SK-N-SH (cell line): ENCODE data around the gene PCDHGA4. TPM values are rescaled to one million over a fixed set of nuclear protein-coding genes. Genes with fewer than 3 reads are reported as not detected.

Experiments
- CTCF ChIA-PET: fragments of 300-600, 350-600 bp; formaldehyde crosslinking; extraction: SDS; loops from one replicate; lab custom pipeline; 2021; lab: Yijun Ruan, JAX
- POLR2A ChIA-PET: fragments of 350-600 bp; sonication (Branson Sonifier 250); formaldehyde crosslinking; extraction: SDS; loops from one replicate; lab custom pipeline; 2020; ENCODE audit warnings: antibody characterized with exemption, inconsistent platforms; lab: Yijun Ruan, JAX
- DNase-seq: peaks from one replicate; pipeline ENCODE4 v3.0.0; 2012
- H2AFZ ChIP-seq: fragments of 200-600 bp; sonication (generic); 2 replicates; pipeline ENCODE4 v1.8.1; 2016; ENCODE audit warnings: antibody characterized with exemption, mild to moderate bottlenecking, low read depth
- H3F3A ChIP-seq: fragments of 200-600 bp; sonication (generic); replicated peaks from 2 replicates; pipeline ENCODE3; 2016; ENCODE audit warnings: antibody characterized with exemption, mild to moderate bottlenecking; ENCODE audit not compliant: insufficient read depth
- H3K27ac ChIP-seq, 2 experiments: fragments of 200-500 bp in 1 of 2; fragments of 200-600 bp in 1 of 2; sonication (Bioruptor generic) in 1 of 2; sonication (generic), shearing (Covaris generic) in 1 of 2; 2 replicates each; pipeline versions ENCODE4 v1.5.1 to v1.6.1; 2014 to 2016; ENCODE audit warnings: low read depth in 2 of 2, inconsistent platforms in 1 of 2, low read length in 1 of 2, mild to moderate bottlenecking in 1 of 2, mixed read lengths in 1 of 2
- H3K27me3 ChIP-seq: fragments of 200-600 bp; sonication (generic), shearing (Covaris generic); 2 replicates; pipeline ENCODE4 v1.6.1; 2016; ENCODE audit warnings: mixed run types; ENCODE audit not compliant: insufficient read depth
- H3K36me3 ChIP-seq, 2 experiments: fragments of 200-500 bp in 1 of 2; fragments of 200-600 bp in 1 of 2; sonication (Bioruptor generic) in 1 of 2; sonication (generic) in 1 of 2; replicated peaks in 1 of 2; 2 replicates each; pipeline versions ENCODE3 to v1.5.1; 2014 to 2016; ENCODE audit warnings: low read length in 1 of 2, mild to moderate bottlenecking in 1 of 2; ENCODE audit not compliant: insufficient read depth in 2 of 2, control insufficient read depth in 1 of 2
- H3K4me1 ChIP-seq, 2 experiments: fragments of 200-500 bp in 1 of 2; fragments of 200-600 bp in 1 of 2; sonication (Bioruptor generic) in 1 of 2; sonication (generic), shearing (Covaris generic) in 1 of 2; 2 replicates each; pipeline versions ENCODE4 v1.5.1 to v1.6.1; 2014 to 2016; ENCODE audit warnings: low read depth in 1 of 2, low read length in 1 of 2, mixed run types in 1 of 2; ENCODE audit not compliant: insufficient read depth in 2 of 2, control insufficient read depth in 1 of 2
- H3K4me2 ChIP-seq: fragments of 200-600 bp; sonication (generic), shearing (Covaris generic); 2 replicates; pipeline ENCODE4 v1.6.1; 2017; ENCODE audit warnings: mixed run types
- H3K4me3 ChIP-seq, 2 experiments: fragments of 200-500 bp in 1 of 2; fragments of 200-600 bp in 1 of 2; sonication (Bioruptor generic) in 1 of 2; sonication (generic), shearing (Covaris generic) in 1 of 2; 2 replicates each; pipeline versions ENCODE4 v1.5.1 to v1.8.1; 2014 to 2016; ENCODE audit warnings: low read depth in 2 of 2, inconsistent platforms in 1 of 2, low read length in 1 of 2, mild to moderate bottlenecking in 1 of 2, mixed read lengths in 1 of 2, moderate library complexity in 1 of 2
- H3K79me2 ChIP-seq: fragments of 200-600 bp; sonication (generic); 2 replicates; pipeline ENCODE4 v1.8.1; 2017; ENCODE audit warnings: mild to moderate bottlenecking; ENCODE audit not compliant: insufficient read depth
- H3K9ac ChIP-seq: fragments of 200-600 bp; sonication (generic); 2 replicates; pipeline ENCODE4 v1.6.1; 2017; ENCODE audit warnings: mixed run types
- H3K9me2 ChIP-seq: fragments of 200-600 bp; sonication (generic); 2 replicates; pipeline ENCODE4 v1.6.1; 2017; ENCODE audit warnings: mixed run types
- H3K9me3 ChIP-seq: fragments of 200-600 bp; sonication (generic); 2 replicates; pipeline ENCODE4 v1.6.1; 2017; ENCODE audit warnings: mixed run types, mild to moderate bottlenecking, moderate library complexity
- H4K20me1 ChIP-seq: fragments of 200-600 bp; sonication (generic); 2 replicates; pipeline ENCODE4 v1.6.1; 2017; ENCODE audit warnings: mild to moderate bottlenecking, mixed run types; ENCODE audit not compliant: insufficient read depth
- CTCF ChIP-seq: fragments of 200-600 bp; sonication (generic); IDR thresholded peaks from 2 replicates; pipeline ENCODE4 v1.6.1; 2017; ENCODE audit warnings: antibody characterized with exemption, mild to moderate bottlenecking, moderate library complexity
- ELF1 ChIP-seq: IDR thresholded peaks from 2 replicates; pipeline ENCODE4 v1.4.0; 2012
- EZH2phosphoT487 ChIP-seq: fragments of 200-600 bp; sonication (generic); IDR thresholded peaks from 2 replicates; pipeline ENCODE4 v1.6.1; 2017; ENCODE audit warnings: low read depth, mixed run types, mild to moderate bottlenecking, antibody characterized with exemption, moderate library complexity, borderline replicate concordance
- FOSL2 ChIP-seq: IDR thresholded peaks from 2 replicates; pipeline ENCODE4 v1.4.0; 2012; ENCODE audit warnings: low read depth, mild to moderate bottlenecking, moderate library complexity, borderline replicate concordance
- FOXM1 ChIP-seq: IDR thresholded peaks from 2 replicates; pipeline ENCODE4 v1.4.0; 2012; ENCODE audit warnings: low read depth, mild to moderate bottlenecking
- GATA2 ChIP-seq: sonication (generic); formaldehyde crosslinking; IDR thresholded peaks from 2 replicates; pipeline ENCODE4 v1.5.0; 2020; ENCODE audit warnings: mild to moderate bottlenecking, missing genetic modification reagents
- JUND ChIP-seq: IDR thresholded peaks from 2 replicates; pipeline ENCODE4 v1.4.0; 2012
- MAX ChIP-seq: IDR thresholded peaks from 2 replicates; pipeline ENCODE4 v1.4.0; 2012; ENCODE audit warnings: low read depth
- NFIC ChIP-seq: IDR thresholded peaks from 2 replicates; pipeline ENCODE4 v1.4.0; 2012; ENCODE audit warnings: borderline replicate concordance
- NRF1 ChIP-seq: IDR thresholded peaks from 2 replicates; pipeline ENCODE4 v1.6.1; 2012; ENCODE audit warnings: low read depth, mild to moderate bottlenecking, low read length
- RFX5 ChIP-seq: IDR thresholded peaks from 2 replicates; pipeline ENCODE4 v1.6.1; 2012; ENCODE audit warnings: mild to moderate bottlenecking, improper control_type of control experiment, low read length
- RXRA ChIP-seq: IDR thresholded peaks from 2 replicates; pipeline ENCODE4 v1.4.0; 2012; ENCODE audit warnings: low read depth, mild to moderate bottlenecking, borderline replicate concordance
- SMC3 ChIP-seq: IDR thresholded peaks from 2 replicates; pipeline ENCODE4 v1.6.1; 2012; ENCODE audit warnings: low read depth, low read length, improper control_type of control experiment
- TAF1 ChIP-seq: IDR thresholded peaks from 2 replicates; pipeline ENCODE4 v1.6.1; 2012; ENCODE audit warnings: low read depth, mild to moderate bottlenecking, low read length, moderate library complexity, borderline replicate concordance
- WGBS: methylation state at CpG from one replicate; pipeline ENCODE4 v1.1.6; 2017; ENCODE audit warnings: low lambda C conversion rate; 5-methylcytosine and 5-hydroxymethylcytosine counted together
- polyA plus RNA-seq, 3 experiments: library from polyadenylated mRNA; depleted of rRNA; stranded (reverse); fragments of >200 nt; gene quantifications; 2 replicates each; pipeline ENCODE4 v1.2.3, GENCODE V29; 2012

Gene PCDHGA4
- polyA plus RNA-seq, 1 of the 3 experiments (the other 2 are of a cell fraction): 2.2 TPM

GRCh38 chr5:141363952-141364660 lies 9.3 kb downstream of the PCDHGA4 start, which contains the start of gene PCDHGA5:
Gene PCDHGA5 (plus strand): TSS chr5:141364162. CDS start chr5:141364331, 169 bp downstream.
- H3K9me3 ChIP-seq: peaks cover 7% of the 10 kb centered on the region; the same call in 1 of the 2 replicates
- no peak within 1 kb of the TSS for H3K4me3 ChIP-seq

GRCh38 chr5:141366016-141366896 lies 11.4 kb downstream of the PCDHGA4 start:
- Histone ChIP-seq H3K79me2 (no peaks in the 10 kb centered on the region), H3K9me2 (no peaks in the 10 kb centered on the region), H3K4me1 (no peaks in the 10 kb centered on the region), H3F3A (no peaks in the 10 kb centered on the region)
- POLR2A ChIA-PET: no interaction called here
- CTCF ChIA-PET: interaction anchor here (0.8 kb wide), 1 partner anchor 197 kb away, joined by 3 read pairs; no protein-coding TSS in a partner anchor
- no peak for DNase-seq
- TF ChIP-seq JUND (no peak), TAF1 (no peak), FOXM1 (no peak), NFIC (no peak), RXRA (no peak), MAX (no peak), CTCF (no peak), NRF1 (no peak), GATA2 (no peak), RFX5 (no peak), FOSL2 (no peak), EZH2phosphoT487 (no peak)
- TF ChIP-seq, all 33 proteins: peak for 0
- no peak overlapping the region for H2AFZ ChIP-seq
- no peaks in the 10 kb centered on the region for H4K20me1 ChIP-seq
- H3K4me3 ChIP-seq: peak overlapping the region in 1 of 2 experiments; percentile 12; a peak in 1 of 4 replicates
- peaks cover 7% of the 10 kb centered on the region; the same call in 1 of the 2 replicates for H3K9me3 ChIP-seq
- H3K9ac ChIP-seq: no peak overlapping the region
- H3K27me3 ChIP-seq: no peaks in the 10 kb centered on the region
- peaks cover 0 to 12% of the 10 kb centered on the region in 2 experiments for H3K36me3 ChIP-seq
- H3K4me2 ChIP-seq: no peak overlapping the region
- no peak overlapping the region for H3K27ac ChIP-seq
- WGBS: 77% methylated on average over 44 of the region's 46 CpGs

More at GRCh38 chr5:141363952-141364660, 9.3 kb downstream of the PCDHGA4 start, which contains the start of gene PCDHGA5:
- H2AFZ ChIP-seq: no peak within 1 kb of the TSS
- H3K79me2 ChIP-seq: no peaks in the 10 kb centered on the region
- H3F3A ChIP-seq: no peaks in the 10 kb centered on the region
- TF ChIP-seq GATA2: no peak
- TF ChIP-seq CTCF: no peak; the same call in 1 of the 2 replicates
- no peak for TF ChIP-seq SMC3
- no peak for TF ChIP-seq ELF1
- TF ChIP-seq RFX5: no peak
- no peak for TF ChIP-seq TAF1
- H3K9ac ChIP-seq: no peak within 1 kb of the TSS
- 62% methylated on average over 34 of the region's 34 CpGs for WGBS
- POLR2A ChIA-PET: no interaction called here
- CTCF ChIA-PET: interaction anchor here (0.9 to 1.4 kb wide), 3 partner anchors 14 to 194 kb away, joined by 3 to 7 read pairs (median 3); partner anchors contain the start of gene PCDHGB1
- no peak within 1 kb of the TSS for H3K4me2 ChIP-seq
- no peak for DNase-seq
- peaks cover 0 to 7% of the 10 kb centered on the region in 2 experiments for H3K36me3 ChIP-seq
- no peaks in the 10 kb centered on the region for H4K20me1 ChIP-seq
- H3K27me3 ChIP-seq: no peaks in the 10 kb centered on the region
- no peaks in the 10 kb centered on the region for H3K9me2 ChIP-seq
- no peaks in the 10 kb centered on the region for H3K4me1 ChIP-seq
- no peak within 1 kb of the TSS for H3K27ac ChIP-seq
